GM12878 (cell line): ENCODE data around the gene PRG3. TPM values are rescaled to one million over a fixed set of nuclear protein-coding genes. Genes with fewer than 3 reads are reported as not detected.

ENCODE experiments used
- ATAC-seq: fragments of 200-7000 bp; cut with Tn5 transposase; 3 replicates; pipeline ENCODE4 v1.9.1; 2020; ENCODE audit warnings: mild to moderate bottlenecking, moderate library complexity
- BruUV-seq: library from RNA; stranded (reverse); fragments of 400-500 nt; replicated peaks from 2 replicates; lab custom pipeline; 2021; lab: Mats Ljungman, UMichigan
- CTCF ChIA-PET: fragments of 300-600 bp; sonication (Branson Sonifier 250); formaldehyde crosslinking; extraction: SDS; loops from one replicate; lab custom pipeline; 2021; ENCODE audit warnings: inconsistent platforms; lab: Yijun Ruan, JAX
- POLR2A ChIA-PET: fragments of 350-600 bp; formaldehyde crosslinking; extraction: SDS; loops from one replicate; lab custom pipeline; 2021; ENCODE audit warnings: inconsistent platforms; lab: Charles Lee
- RAD21 ChIA-PET: fragments of 300-600 bp; sonication (Branson Sonifier 250); formaldehyde crosslinking; loops from one replicate; lab custom pipeline; 2023; ENCODE audit warnings: antibody characterized with exemption; ENCODE audit not compliant: unreplicated experiment; lab: Charles Lee
- SMC1A ChIA-PET: fragments of 300-600 bp; sonication (Branson Sonifier 250); formaldehyde crosslinking; loops from one replicate; lab custom pipeline; 2023; ENCODE audit not compliant: unreplicated experiment, uncharacterized antibody; lab: Charles Lee
- DNase-seq: peaks from one replicate; pipeline ENCODE4 v3.0.0-alpha.2; 2011; ENCODE audit warnings: low read depth, low spot score
- FAIRE-seq: peaks from 3 replicates; lab custom pipeline; 2011; peaks lifted over from hg19 to GRCh38; lab: Jason Lieb, UNC
- H2AFZ ChIP-seq: 2 replicates; pipeline ENCODE4 v1.6.0; 2011; ENCODE audit warnings: low read depth, low read length, control low read depth; ENCODE audit not compliant: control insufficient read depth
- H3K27ac ChIP-seq: 2 replicates; pipeline ENCODE4 v1.5.1; 2011; ENCODE audit warnings: control low read depth; ENCODE audit not compliant: control insufficient read depth, insufficient read depth
- H3K27me3 ChIP-seq, 2 experiments: replicated peaks in 1 of 2; 2 replicates each; pipeline versions ENCODE4 v1.6.0 to v1.6.1; 2011; ENCODE audit warnings: low read length in 1 of 2; ENCODE audit not compliant: control insufficient read depth in 2 of 2, insufficient read depth in 2 of 2
- H3K36me3 ChIP-seq, 2 experiments: 2 replicates each; pipeline ENCODE4 v1.5.1; 2011; ENCODE audit warnings: low read length in 1 of 2; ENCODE audit not compliant: control insufficient read depth in 2 of 2, insufficient read depth in 2 of 2
- H3K4me1 ChIP-seq: 2 replicates; pipeline ENCODE4 v1.6.1; 2011; ENCODE audit warnings: mild to moderate bottlenecking, low read length, moderate library complexity, mixed read lengths; ENCODE audit not compliant: control insufficient read depth, insufficient read depth
- H3K4me2 ChIP-seq: 2 replicates; pipeline ENCODE4 v1.6.0; 2011; ENCODE audit warnings: control low read depth; ENCODE audit not compliant: control insufficient read depth, insufficient read depth
- H3K4me3 ChIP-seq: fragments of 200-600 bp; sonication (generic); 2 replicates; pipeline ENCODE4 v1.5.1; 2016
- H3K79me2 ChIP-seq: 2 replicates; pipeline ENCODE4 v1.6.0; 2011; ENCODE audit warnings: low read length; ENCODE audit not compliant: control insufficient read depth, insufficient read depth
- H3K9ac ChIP-seq: 2 replicates; pipeline ENCODE4 v1.8.0; 2011; ENCODE audit warnings: low read length, control low read depth, mixed read lengths; ENCODE audit not compliant: control insufficient read depth, insufficient read depth
- H3K9me3 ChIP-seq: replicated peaks from 3 replicates; pipeline ENCODE4 v1.5.1; 2011; ENCODE audit warnings: mild to moderate bottlenecking, low read length; ENCODE audit not compliant: control insufficient read depth, insufficient read depth
- H4K20me1 ChIP-seq: 2 replicates; pipeline ENCODE4 v1.6.0; 2011; ENCODE audit not compliant: control insufficient read depth, insufficient read depth
- CBX5 ChIP-seq: sonication (generic); IDR thresholded peaks from 2 replicates; pipeline ENCODE4 v1.6.1; 2016; ENCODE audit warnings: low read depth, moderate library complexity, mild to moderate bottlenecking, inconsistent platforms
- MAX ChIP-seq: IDR thresholded peaks from 2 replicates; pipeline ENCODE4 v1.6.1; 2012; ENCODE audit warnings: low read depth, low read length, improper control_type of control experiment
- SMAD1 ChIP-seq: fragments of 450-650 bp; IDR thresholded peaks from 2 replicates; pipeline ENCODE4 v1.6.1; 2018; ENCODE audit warnings: mild to moderate bottlenecking, low read depth; ENCODE audit not compliant: partially characterized antibody
- TCF7 ChIP-seq: IDR thresholded peaks from 2 replicates; pipeline ENCODE4 v1.6.1; 2014; ENCODE audit warnings: antibody characterized with exemption, borderline replicate concordance
- WGBS: methylation state at CpG from one replicate; pipeline ENCODE4 v1.1.6; 2016; ENCODE audit warnings: low lambda C conversion rate; ENCODE audit not compliant: insufficient replicate concordance, insufficient coverage; ENCODE audit errors: missing lambda C conversion rate; 5-methylcytosine and 5-hydroxymethylcytosine counted together
- in situ Hi-C: fragments of 300-500 bp; cut with MboI; formaldehyde crosslinking; loops from 9 replicates; pipeline ENCODE4 v1.14.3; 2018; ENCODE audit warnings: mixed read lengths
- intact Hi-C: fragments of 100-400 bp; cut with micrococcal nuclease; formaldehyde crosslinking; loops from one replicate; pipeline ENCODE4 v1.14.2; 2022; ENCODE audit not compliant: unreplicated experiment
- polyA plus RNA-seq, 11 experiments: library from polyadenylated mRNA; depleted of rRNA in 4 of 11; unstranded in 6 of 11; stranded (reverse) in 5 of 11; fragments of >200 nt; fragmentation: Nextera tagmentation in 4 of 11; fragmentation: Illumina TruSeq in 1 of 11; extraction: Ambion mirVana in 4 of 11; extraction: Trizol in 1 of 11; gene quantifications; 1 replicate in 1 of 11; 2 replicates in 10 of 11; pipeline versions ENCODE4 v1.2.1 to v1.2.3, GENCODE V29; 2011 to 2016; ENCODE audit warnings: inconsistent platforms in 2 of 11, missing spikeins in 2 of 11, low read depth in 1 of 11
- total RNA-seq, 4 experiments: library from RNA; depleted of rRNA in 3 of 4; stranded (reverse); fragments of >200 nt in 3 of 4; fragmentation: Illumina TruSeq in 1 of 4; extraction: Trizol in 1 of 4; gene quantifications; 2 replicates each; pipeline versions ENCODE4 v1.2.1 to v1.2.3, GENCODE V29; 2013 to 2021

PRG3 gene
- total and polyA plus RNA-seq, 10 of the 15 experiments (the other 5 are each of a cell fraction or from before 2014, with no cell fraction given), result not detected

- WGBS, result 34% methylated on average over 19 of the region's 19 CpGs
- H3K27me3 ChIP-seq, result no peaks in the 10 kb centered on the region; a peak in 1 of 4 replicates
- H3K4me1 ChIP-seq, result no peaks in the 10 kb centered on the region
- H3K27ac ChIP-seq, result no peak overlapping the region
- H3K36me3 ChIP-seq, result no peaks in the 10 kb centered on the region
- no peak for TF ChIP-seq SMAD1
- TF ChIP-seq TCF7, result no peak
- TF ChIP-seq CBX5, result no peak
- TF ChIP-seq, all 136 proteins: peak for 0
- H3K4me3 ChIP-seq, result no peak overlapping the region
- ChIA-PET RAD21 (no interaction called here), CTCF (interaction anchor here (1.1 kb wide), 1 partner anchor 72 kb away, joined by 3 read pairs; no protein-coding TSS in a partner anchor), SMC1A (no interaction called here), POLR2A (no interaction called here)
- no peak for ATAC-seq
- intact Hi-C loops (no loop called here), in situ Hi-C loops (no loop called here)
- H3K79me2 ChIP-seq, result no peaks in the 10 kb centered on the region
- H3K9ac ChIP-seq, result no peak overlapping the region
- no peak for DNase-seq
- no peak overlapping the region for H3K4me2 ChIP-seq
- H4K20me1 ChIP-seq, result no peaks in the 10 kb centered on the region
- FAIRE-seq, result no peak
- no TSS peak for BruUV-seq
- H2AFZ ChIP-seq, result no peak overlapping the region
- no peaks in the 10 kb centered on the region for H3K9me3 ChIP-seq
These were observed 12.7 kb downstream of the PRG3 start for GRCh38 chr11:57368106-57368844.

GRCh38 chr11:57364851-57365660 lies 15.9 kb downstream of the PRG3 start:
- no peaks in the 10 kb centered on the region for H4K20me1 ChIP-seq
- H3K4me3 ChIP-seq, result no peak overlapping the region
- H3K9me3 ChIP-seq, result no peaks in the 10 kb centered on the region
- DNase-seq, result no peak
- ChIA-PET RAD21 (no interaction called here), SMC1A (interaction anchor here (1.0 kb wide), 1 partner anchor 12 kb away, joined by 3 read pairs; no protein-coding TSS in a partner anchor), CTCF (no interaction called here), POLR2A (no interaction called here)
- H3K4me2 ChIP-seq, result no peak overlapping the region
- no peaks in the 10 kb centered on the region for H3K79me2 ChIP-seq
- H3K9ac ChIP-seq, result no peak overlapping the region
- FAIRE-seq, result no peak
- no peaks in the 10 kb centered on the region for H3K36me3 ChIP-seq
- no peaks in the 10 kb centered on the region for H3K4me1 ChIP-seq
- no peak overlapping the region for H3K27ac ChIP-seq
- H3K27me3 ChIP-seq, result peaks cover 0 to 3% of the 10 kb centered on the region in 2 experiments; a peak in 2 of 4 replicates
- BruUV-seq, result no TSS peak
- intact Hi-C loops (no loop called here), in situ Hi-C loops (no loop called here)
- no peak for TF ChIP-seq MAX
- H2AFZ ChIP-seq, result no peak overlapping the region
- ATAC-seq, result no peak
- WGBS, result 31% methylated on average over 9 of the region's 9 CpGs
